OCI-LY1 (cell line): ENCODE data around the gene CCDC40.

Experiments
- H2AFZ ChIP-seq: fragments of 200-600 bp; sonication (generic), shearing (Covaris generic); 2 replicates; pipeline ENCODE4 v1.6.0; 2014; ENCODE audit warnings: antibody characterized with exemption, mild to moderate bottlenecking, low read length
- H3F3A ChIP-seq: fragments of 200-600 bp; sonication (generic), shearing (Covaris generic); 2 replicates; pipeline ENCODE4 v1.6.0; 2014; ENCODE audit warnings: mild to moderate bottlenecking, antibody characterized with exemption, low read length, moderate library complexity; ENCODE audit not compliant: insufficient read depth
- H3K27ac ChIP-seq: fragments of 200-600 bp; sonication (generic); 2 replicates; pipeline ENCODE4 v1.5.1; 2014; ENCODE audit warnings: low read length, mixed run types, mild to moderate bottlenecking, low read depth; ENCODE audit not compliant: poor library complexity, severe bottlenecking
- H3K27me3 ChIP-seq: fragments of 200-600 bp; sonication (generic); 2 replicates; pipeline ENCODE4 v1.6.0; 2014; ENCODE audit warnings: antibody characterized with exemption, mild to moderate bottlenecking, low read length, moderate library complexity; ENCODE audit not compliant: insufficient read depth
- H3K36me3 ChIP-seq: fragments of 200-600 bp; sonication (generic); 2 replicates; pipeline ENCODE4 v1.6.1; 2014; ENCODE audit warnings: mild to moderate bottlenecking, antibody characterized with exemption, low read length, moderate library complexity, mixed read lengths; ENCODE audit not compliant: insufficient read depth
- H3K4me1 ChIP-seq: fragments of 200-600 bp; sonication (generic); 2 replicates; pipeline ENCODE4 v1.5.1; 2014; ENCODE audit warnings: mild to moderate bottlenecking, low read length, moderate library complexity; ENCODE audit not compliant: insufficient read depth, severe bottlenecking
- H3K4me2 ChIP-seq: fragments of 200-600 bp; sonication (generic), shearing (Covaris generic); 2 replicates; pipeline ENCODE4 v1.6.1; 2014; ENCODE audit warnings: low read length
- H3K4me3 ChIP-seq: fragments of 200-600 bp; sonication (generic); 2 replicates; pipeline ENCODE4 v1.5.1; 2014; ENCODE audit warnings: low read length, low read depth, mild to moderate bottlenecking, mixed read lengths; ENCODE audit not compliant: poor library complexity, severe bottlenecking
- H3K79me2 ChIP-seq: fragments of 200-600 bp; shearing (Covaris generic); 2 replicates; pipeline ENCODE4 v1.6.1; 2016; ENCODE audit warnings: mixed run types, low read length, mixed read lengths; ENCODE audit not compliant: insufficient read depth
- H3K9ac ChIP-seq: fragments of 200-600 bp; sonication (generic), shearing (Covaris generic); 2 replicates; pipeline ENCODE4 v1.6.1; 2014; ENCODE audit warnings: mild to moderate bottlenecking, low read length, mixed read lengths
- H3K9me2 ChIP-seq: fragments of 200-600 bp; sonication (generic), shearing (Covaris generic); 2 replicates; pipeline ENCODE4 v1.6.1; 2014; ENCODE audit warnings: low read depth, mild to moderate bottlenecking, low read length, mixed read lengths
- H3K9me3 ChIP-seq: fragments of 200-600 bp; shearing (Covaris generic); 2 replicates; pipeline ENCODE4 v1.6.1; 2014; ENCODE audit warnings: low read length, mixed read lengths
- H4K20me1 ChIP-seq: fragments of 200-600 bp; sonication (generic), shearing (Covaris generic); 2 replicates; pipeline ENCODE4 v1.6.0; 2016; ENCODE audit warnings: mild to moderate bottlenecking, low read length; ENCODE audit not compliant: insufficient read depth
- CTCF ChIP-seq: fragments of 200-600 bp; sonication (generic), shearing (Covaris generic); IDR thresholded peaks from 2 replicates; pipeline ENCODE4 v1.5.1; 2017; ENCODE audit warnings: mild to moderate bottlenecking, antibody characterized with exemption, low read length, moderate library complexity, mixed read lengths
- EZH2 ChIP-seq: fragments of 200-600 bp; sonication (generic), shearing (Covaris generic); IDR thresholded peaks from 2 replicates; pipeline ENCODE4 v1.8.0; 2017; ENCODE audit warnings: borderline replicate concordance, mixed run types, mild to moderate bottlenecking, antibody characterized with exemption, low read length, moderate library complexity, mixed read lengths

Gene CCDC40

GRCh38 chr17:80092959-80093358, 56.5 kb downstream of the CCDC40 start:
- Histone ChIP-seq H3K27ac (no peak overlapping the region), H3K27me3 (no peaks in the 10 kb centered on the region), H3K9ac (no peak overlapping the region), H3K4me1 (no peaks in the 10 kb centered on the region), H4K20me1 (no peaks in the 10 kb centered on the region), H3K4me2 (no peak overlapping the region), H3K4me3 (no peak overlapping the region), H3F3A (no peaks in the 10 kb centered on the region), H3K79me2 (no peaks in the 10 kb centered on the region), H2AFZ (no peak overlapping the region), H3K9me3 (no peaks in the 10 kb centered on the region), H3K9me2 (no peaks in the 10 kb centered on the region), H3K36me3 (no peaks in the 10 kb centered on the region)
- TF ChIP-seq EZH2, result no peak
- no peak for TF ChIP-seq CTCF

GRCh38 chr17:80095038-80095843, 58.8 kb downstream of the CCDC40 start:
- no peak overlapping the region for H3K4me3 ChIP-seq
- no peak overlapping the region for H3K4me2 ChIP-seq
- H2AFZ ChIP-seq, result no peak overlapping the region
- H3K4me1 ChIP-seq, result peaks cover under 1% of the 10 kb centered on the region
- no peaks in the 10 kb centered on the region for H3K36me3 ChIP-seq
- no peak overlapping the region for H3K9ac ChIP-seq
- H3K27me3 ChIP-seq, result no peaks in the 10 kb centered on the region
- no peaks in the 10 kb centered on the region for H3F3A ChIP-seq
- no peaks in the 10 kb centered on the region for H3K9me2 ChIP-seq
- H4K20me1 ChIP-seq, result no peaks in the 10 kb centered on the region
- H3K9me3 ChIP-seq, result no peaks in the 10 kb centered on the region
- no peak overlapping the region for H3K27ac ChIP-seq
- H3K79me2 ChIP-seq, result no peaks in the 10 kb centered on the region
- TF ChIP-seq EZH2 (no peak), CTCF (no peak)

GRCh38 chr17:80095844-80096475, 59.5 kb downstream of the CCDC40 start:
- Histone ChIP-seq H3K9me2 (no peaks in the 10 kb centered on the region), H3K4me2 (no peak overlapping the region), H3K27ac (no peak overlapping the region), H3K9ac (no peak overlapping the region), H3K27me3 (no peaks in the 10 kb centered on the region), H3K4me1 (peaks cover 7% of the 10 kb centered on the region), H3K9me3 (no peaks in the 10 kb centered on the region), H3K36me3 (no peaks in the 10 kb centered on the region), H3F3A (no peaks in the 10 kb centered on the region), H4K20me1 (no peaks in the 10 kb centered on the region), H3K79me2 (no peaks in the 10 kb centered on the region), H3K4me3 (no peak overlapping the region), H2AFZ (no peak overlapping the region)
- TF ChIP-seq CTCF (no peak), EZH2 (no peak)
